Stomach (tissue), 19 donors: ENCODE data around the gene RAB40AL. TPM values are rescaled to one million over a fixed set of nuclear protein-coding genes. Genes with fewer than 3 reads are reported as not detected.
"Not testable (repeated sequence)": the region's sequence is repeated elsewhere in the genome, so short reads cannot be mapped to it uniquely, and the experiment has no call there.

Experiments
- DNase-seq, 2 donors: peaks; one replicate each; pipeline versions ENCODE4 v3.0.0 to v3.0.0-alpha.2; 2013 to 2019
- H3K27ac ChIP-seq, 5 donors: fragments of 200-600 bp in 4 of 5; sonication (generic) in 4 of 5; one replicate each; pipeline ENCODE4 v1.5.1; 2013 to 2019; ENCODE audit warnings: mild to moderate bottlenecking in 1 of 5, moderate library complexity in 1 of 5
- H3K27me3 ChIP-seq, 3 donors: fragments of 200-600 bp; sonication (generic); one replicate each; pipeline ENCODE4 v1.5.1; 2017 to 2019; ENCODE audit warnings: mixed run types in 1 of 3
- H3K36me3 ChIP-seq, 4 donors: fragments of 200-600 bp; sonication (generic); 1 replicate in 3 of 4; 2 replicates in 1 of 4; pipeline ENCODE4 v1.5.1; 2016 to 2019
- H3K4me1 ChIP-seq, 4 donors: fragments of 200-600 bp; sonication (generic); one replicate each; pipeline ENCODE4 v1.5.1; 2016 to 2019
- H3K4me3 ChIP-seq, 4 donors: fragments of 200-600 bp; sonication (generic) in 3 of 4; one replicate each; pipeline ENCODE4 v1.5.1; 2016 to 2019; ENCODE audit warnings: mild to moderate bottlenecking in 1 of 4
- H3K9me3 ChIP-seq, 4 donors: fragments of 200-600 bp; sonication (generic); one replicate each; pipeline ENCODE4 v1.5.1; 2016 to 2019
- CTCF ChIP-seq, 7 experiments: fragments of 450-650 bp in 4 of 7; fragments of 200-600 bp in 3 of 7; sonication (generic) in 3 of 7; IDR thresholded peaks; one replicate each; pipeline ENCODE4 v1.5.1; 2016 to 2019; ENCODE audit warnings: antibody characterized with exemption in 7 of 7, control low read depth in 2 of 7, mild to moderate bottlenecking in 1 of 7
- EP300 ChIP-seq: sonication (generic); formaldehyde crosslinking; IDR thresholded peaks from one replicate; pipeline ENCODE4 v1.6.1; 2017; ENCODE audit warnings: antibody characterized with exemption
- POLR2A ChIP-seq, 4 donors: fragments of 450-650 bp; IDR thresholded peaks; one replicate each; pipeline ENCODE4 v1.6.1; 2016; ENCODE audit warnings: antibody characterized with exemption in 4 of 4, control low read depth in 2 of 4, mild to moderate bottlenecking in 1 of 4, moderate library complexity in 1 of 4
- POLR2AphosphoS5 ChIP-seq, 3 donors: sonication (generic); formaldehyde crosslinking; IDR thresholded peaks; one replicate each; pipeline ENCODE4 v1.6.1; 2016; ENCODE audit warnings: antibody characterized with exemption in 3 of 3
- WGBS, 5 donors: extraction: QIAGEN DNeasy Blood & Tissue Kit in 3 of 5; methylation state at CpG; one replicate each; pipeline versions ENCODE4 v1.1.5 to v1.1.7; 2013 to 2018; 5-methylcytosine and 5-hydroxymethylcytosine counted together
- intact Hi-C: fragments of 100-400 bp; cut with DNase I; formaldehyde crosslinking; loops from one replicate; pipeline ENCODE4 v1.15.1; 2023; ENCODE audit warnings: low total_unique reads
- long read RNA-seq, 10 donors: transcript quantifications; one replicate each; lab custom pipeline, GENCODE V29; 2026
- polyA plus RNA-seq, 3 donors: library from polyadenylated mRNA; stranded (reverse); fragments of 200-250 nt; gene quantifications; one replicate each; pipeline ENCODE4 v1.2.3, GENCODE V29; 2013
- total RNA-seq, 5 donors: library from RNA; depleted of rRNA; stranded (reverse); fragments of >200 nt; gene quantifications; one replicate each; pipeline versions ENCODE4 v1.1.0 to v1.2.3, GENCODE V29; 2014 to 2016
- donor health status: healthy with polysubstance abuse.
- donor health status: Bipolar disorder and iron deficiency.
- donor health status: healthy.

The RAB40AL gene
- 1 to 10 TPM in 1 of 5 donors, under 1 TPM in 1, not detected in 3; 0.55 to 3.0 TPM for total RNA-seq
- under 1 TPM in 1 of 3 donors, not detected in 2; 0.10 TPM for polyA plus RNA-seq
- long read RNA-seq, donor 1 = 0 reads
- long read RNA-seq, donor 2 = 0 reads
- long read RNA-seq, donor 3 = 0 reads
- long read RNA-seq, donor 4 = 0 reads
- long read RNA-seq, donor 5 = 0 reads
- long read RNA-seq, donor 6 = 0 reads
- long read RNA-seq, donor 7 = 0 reads
- long read RNA-seq, donor 8 = 0 reads
- long read RNA-seq, donor 9 = 0 reads
- long read RNA-seq, donor 10 = 0 reads

- H3K9me3 ChIP-seq, DNase-seq, H3K27ac ChIP-seq, H3K36me3 ChIP-seq, H3K4me3 ChIP-seq, H3K27me3 ChIP-seq, H3K4me1 ChIP-seq, intact Hi-C loops: not testable (repeated sequence)
- 77 to 96% (median 92%) methylated on average over 12 to 15 of the region's 15 CpGs for WGBS, 5 donors
These were observed at the start of gene RAB40AL for GRCh38 chrX:102936972-102937371. Gene RAB40AL, plus strand, starts transcription at chrX:102937272. Its CDS starts 47 bp downstream, at chrX:102937319.

DNA sequence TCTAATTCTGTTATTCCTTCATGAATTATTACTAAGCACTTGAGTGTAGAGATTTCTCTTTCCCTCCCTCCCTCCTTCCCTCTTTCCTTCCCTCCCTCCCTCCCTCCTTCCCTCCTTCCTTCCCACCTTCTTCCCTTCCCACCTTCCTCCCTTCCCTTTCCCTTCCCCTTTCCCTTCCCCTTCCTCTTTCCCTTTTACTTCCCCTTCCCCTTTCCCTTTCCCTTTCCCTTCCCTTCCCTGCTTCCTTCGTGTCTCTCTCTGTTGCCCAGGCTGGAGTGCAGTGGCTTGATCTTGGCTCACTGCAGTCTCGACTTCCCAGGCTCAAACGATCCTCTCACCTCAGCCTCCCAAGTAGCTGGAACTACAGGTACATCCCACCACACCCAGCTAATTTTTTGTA, 49.4 kb upstream of the RAB40AL start:
- WGBS, 5 donors = 61 to 94% (median 81%) methylated on average over 3 of the region's 3 CpGs
- H3K9me3 ChIP-seq = no peaks in the 10 kb centered on the region
- no peak for DNase-seq
- no peak overlapping the region for H3K4me3 ChIP-seq
- peaks cover 0 to 4% (median 0%) of the 10 kb centered on the region in 4 donors for H3K36me3 ChIP-seq
- H3K27me3 ChIP-seq = no peaks in the 10 kb centered on the region
- intact Hi-C loops = no loop called here
- no peak overlapping the region for H3K27ac ChIP-seq
- no peak for TF ChIP-seq CTCF (IDR thresholded peaks at IDR 0.05)
- no peak for TF ChIP-seq POLR2AphosphoS5 (IDR thresholded peaks at IDR 0.05)
- TF ChIP-seq POLR2A (IDR thresholded peaks at IDR 0.05) = no peak
- no peak for TF ChIP-seq EP300
- no peaks in the 10 kb centered on the region for H3K4me1 ChIP-seq

DNA sequence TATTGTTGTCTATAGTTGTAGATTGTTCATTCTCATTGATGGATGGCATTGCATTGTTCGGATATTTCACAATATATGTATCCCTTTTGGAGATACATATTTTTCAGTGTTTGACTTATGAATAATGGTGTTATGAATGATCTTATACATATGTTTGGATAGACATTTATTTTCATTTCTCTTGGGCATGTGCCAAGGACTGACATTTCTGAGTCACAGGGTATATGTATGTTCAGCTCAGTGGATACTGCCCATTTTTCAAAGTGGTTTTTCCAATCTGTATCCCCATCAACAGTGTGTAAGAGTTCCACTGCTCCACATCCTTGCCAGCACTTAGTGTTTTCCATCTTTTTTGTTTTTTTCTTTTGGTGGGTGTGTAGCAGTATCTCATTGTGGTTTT, 45.0 kb upstream of the RAB40AL start:
- H3K4me1 ChIP-seq = no peaks in the 10 kb centered on the region
- WGBS, 5 donors = 74 to 100% (median 90%) methylated on average over 1 of the region's 1 CpG
- H3K4me3 ChIP-seq = no peak overlapping the region
- H3K9me3 ChIP-seq = no peaks in the 10 kb centered on the region
- TF ChIP-seq POLR2A (IDR thresholded peaks at IDR 0.05) = no peak
- no peak for TF ChIP-seq POLR2AphosphoS5 (IDR thresholded peaks at IDR 0.05)
- TF ChIP-seq CTCF (IDR thresholded peaks at IDR 0.05) = no peak
- no peak for TF ChIP-seq EP300
- no peaks in the 10 kb centered on the region for H3K27me3 ChIP-seq
- H3K36me3 ChIP-seq = no peaks in the 10 kb centered on the region
- no peak overlapping the region for H3K27ac ChIP-seq
- no peak for DNase-seq
- intact Hi-C loops = no loop called here

- TF ChIP-seq POLR2A (IDR thresholded peaks at IDR 0.05) = no peak
- TF ChIP-seq POLR2AphosphoS5 (IDR thresholded peaks at IDR 0.05) = no peak
- TF ChIP-seq CTCF (IDR thresholded peaks at IDR 0.05) = peak in 4 of 7 experiments; percentile 47 to 65 (median 55)
- TF ChIP-seq EP300 = no peak
- no peaks in the 10 kb centered on the region for H3K9me3 ChIP-seq
- H3K4me1 ChIP-seq = peaks cover 0 to 7% (median 0%) of the 10 kb centered on the region in 4 donors
- H3K36me3 ChIP-seq = peaks cover 0 to 5% (median 0%) of the 10 kb centered on the region in 4 donors
- no peaks in the 10 kb centered on the region for H3K27me3 ChIP-seq
- no peak overlapping the region for H3K27ac ChIP-seq
- H3K4me3 ChIP-seq = no peak overlapping the region
- 20 to 43% (median 38%) methylated on average over 11 to 15 of the region's 15 CpGs for whole genome bisulfite sequencing, 5 donors
- intact Hi-C loops = no loop called here
- DNase-seq = peak; percentile 75 to 82
These were observed 36.8 kb upstream of the RAB40AL start for GRCh38 chrX:102899940-102900916.
